ENCODE data around the gene PRDX2. TPM values are rescaled to one million over a fixed set of nuclear protein-coding genes. Genes with fewer than 3 reads are reported as not detected.
"Not testable (repeated sequence)": the region's sequence is repeated elsewhere in the genome, so short reads cannot be mapped to it uniquely, and the experiment has no call there.

The PRDX2 gene
- total RNA-seq, 1 donor from 2014 or later, result 304 TPM

GRCh38 chr19:12825254-12826131, 23.9 kb upstream of the PRDX2 start:
- no peak for DNase-seq

GRCh38 chr19:12821761-12822160, 20.2 kb upstream of the PRDX2 start:
- DNase-seq, result no peak

- not testable (repeated sequence) for DNase-seq
Measured at GRCh38 chr19:12817810-12818209, 16.2 kb upstream of the PRDX2 start.

GRCh38 chr19:12817188-12817587, 15.6 kb upstream of the PRDX2 start:
- not testable (repeated sequence) for DNase-seq

GRCh38 chr19:12815088-12815487, 13.5 kb upstream of the PRDX2 start:
- no peak for DNase-seq

GRCh38 chr19:12806242-12807081, 4.9 kb upstream of the PRDX2 start, which contains the start of gene RNASEH2A:
TSS of gene RNASEH2A (plus strand) at chr19:12806584. CDS start at chr19:12806674, 90 bp downstream.
- peak; percentile 96 for DNase-seq

GRCh38 chr19:12804051-12804450, 2.5 kb upstream of the PRDX2 start:
- no peak for DNase-seq

GRCh38 chr19:12802267-12803106, 887 bp upstream of the PRDX2 start:
- no peak for DNase-seq

GRCh38 chr19:12800923-12801465, 606 bp downstream of the PRDX2 start:
- peak; percentile 35 for DNase-seq

GRCh38 chr19:12800466-12800770, 1.2 kb downstream of the PRDX2 start:
- no peak for DNase-seq

GRCh38 chr19:12799742-12800465, 1.7 kb downstream of the PRDX2 start:
- DNase-seq, result no peak

GRCh38 chr19:12797607-12798006, 4.0 kb downstream of the PRDX2 start:
- DNase-seq, result not testable (repeated sequence)

GRCh38 chr19:12797141-12797587, 4.4 kb downstream of the PRDX2 start:
- DNase-seq, result peak; percentile 16

- DNase-seq, result peak; percentile 94
Measured at GRCh38 chr19:12796146-12797071, 5.2 kb downstream of the PRDX2 start.

GRCh38 chr19:12794971-12795381, 6.6 kb downstream of the PRDX2 start:
- DNase-seq, result no peak

- DNase-seq, result no peak
Measured at GRCh38 chr19:12794196-12794941, 7.2 kb downstream of the PRDX2 start.

GRCh38 chr19:12793290-12794195, 8.1 kb downstream of the PRDX2 start:
- DNase-seq, result peak; percentile 97

GRCh38 chr19:12792853-12793289, 8.7 kb downstream of the PRDX2 start:
- no peak for DNase-seq

Data from tongue (tissue), 2 donors.